ENCODE results near the gene LAIR1. TPM values are rescaled to one million over a fixed set of nuclear protein-coding genes. Genes with fewer than 3 reads are reported as not detected.

LAIR1 gene
- total RNA-seq, 4 donors from 2014 or later = 1.0 to 1.9 (median 1.5) TPM

GRCh38 chr19:54337858-54338230 lies 26.9 kb downstream of the LAIR1 start:
- no peaks in the 10 kb centered on the region for H3K9me3 ChIP-seq
- TF ChIP-seq, protein P1, sequence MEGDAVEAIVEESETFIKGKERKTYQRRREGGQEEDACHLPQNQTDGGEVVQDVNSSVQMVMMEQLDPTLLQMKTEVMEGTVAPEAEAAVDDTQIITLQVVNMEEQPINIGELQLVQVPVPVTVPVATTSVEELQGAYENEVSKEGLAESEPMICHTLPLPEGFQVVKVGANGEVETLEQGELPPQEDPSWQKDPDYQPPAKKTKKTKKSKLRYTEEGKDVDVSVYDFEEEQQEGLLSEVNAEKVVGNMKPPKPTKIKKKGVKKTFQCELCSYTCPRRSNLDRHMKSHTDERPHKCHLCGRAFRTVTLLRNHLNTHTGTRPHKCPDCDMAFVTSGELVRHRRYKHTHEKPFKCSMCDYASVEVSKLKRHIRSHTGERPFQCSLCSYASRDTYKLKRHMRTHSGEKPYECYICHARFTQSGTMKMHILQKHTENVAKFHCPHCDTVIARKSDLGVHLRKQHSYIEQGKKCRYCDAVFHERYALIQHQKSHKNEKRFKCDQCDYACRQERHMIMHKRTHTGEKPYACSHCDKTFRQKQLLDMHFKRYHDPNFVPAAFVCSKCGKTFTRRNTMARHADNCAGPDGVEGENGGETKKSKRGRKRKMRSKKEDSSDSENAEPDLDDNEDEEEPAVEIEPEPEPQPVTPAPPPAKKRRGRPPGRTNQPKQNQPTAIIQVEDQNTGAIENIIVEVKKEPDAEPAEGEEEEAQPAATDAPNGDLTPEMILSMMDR (IDR thresholded peaks at IDR 0.05) = no peak
- TF ChIP-seq EP300 (IDR thresholded peaks at IDR 0.05) (no peak), POLR2A (IDR thresholded peaks at IDR 0.05) (no peak), POLR2AphosphoS5 (IDR thresholded peaks at IDR 0.05) (no peak)

GRCh38 chr19:54336893-54337857 lies 27.6 kb downstream of the LAIR1 start:
- Histone ChIP-seq H3K27me3 (peaks cover 6% of the 10 kb centered on the region), H3K4me1 (no peaks in the 10 kb centered on the region), H3K9me3 (no peaks in the 10 kb centered on the region), H3K27ac (no peak overlapping the region), H3K4me3 (no peak overlapping the region), H3K36me3 (no peaks in the 10 kb centered on the region)
- no peak for TF ChIP-seq POLR2AphosphoS5 (IDR thresholded peaks at IDR 0.05)
- TF ChIP-seq, protein P1 (IDR thresholded peaks at IDR 0.05) = no peak
- TF ChIP-seq EP300 (IDR thresholded peaks at IDR 0.05) = no peak
- DNase-seq (ENCODE audit: low spot score in 2 of 2) = no peak
- 65% methylated on average over 14 of the region's 34 CpGs for WGBS

More at GRCh38 chr19:54337858-54338230, 26.9 kb downstream of the LAIR1 start:
- H3K27ac ChIP-seq = no peak overlapping the region
- H3K4me3 ChIP-seq = no peak overlapping the region
- H3K36me3 ChIP-seq = no peaks in the 10 kb centered on the region
- no peak for DNase-seq (ENCODE audit: low spot score in 2 of 2)
- 74% methylated on average over 5 of the region's 9 CpGs for whole genome bisulfite sequencing
- no peaks in the 10 kb centered on the region for H3K4me1 ChIP-seq
- peaks cover 6% of the 10 kb centered on the region for H3K27me3 ChIP-seq

DNA sequence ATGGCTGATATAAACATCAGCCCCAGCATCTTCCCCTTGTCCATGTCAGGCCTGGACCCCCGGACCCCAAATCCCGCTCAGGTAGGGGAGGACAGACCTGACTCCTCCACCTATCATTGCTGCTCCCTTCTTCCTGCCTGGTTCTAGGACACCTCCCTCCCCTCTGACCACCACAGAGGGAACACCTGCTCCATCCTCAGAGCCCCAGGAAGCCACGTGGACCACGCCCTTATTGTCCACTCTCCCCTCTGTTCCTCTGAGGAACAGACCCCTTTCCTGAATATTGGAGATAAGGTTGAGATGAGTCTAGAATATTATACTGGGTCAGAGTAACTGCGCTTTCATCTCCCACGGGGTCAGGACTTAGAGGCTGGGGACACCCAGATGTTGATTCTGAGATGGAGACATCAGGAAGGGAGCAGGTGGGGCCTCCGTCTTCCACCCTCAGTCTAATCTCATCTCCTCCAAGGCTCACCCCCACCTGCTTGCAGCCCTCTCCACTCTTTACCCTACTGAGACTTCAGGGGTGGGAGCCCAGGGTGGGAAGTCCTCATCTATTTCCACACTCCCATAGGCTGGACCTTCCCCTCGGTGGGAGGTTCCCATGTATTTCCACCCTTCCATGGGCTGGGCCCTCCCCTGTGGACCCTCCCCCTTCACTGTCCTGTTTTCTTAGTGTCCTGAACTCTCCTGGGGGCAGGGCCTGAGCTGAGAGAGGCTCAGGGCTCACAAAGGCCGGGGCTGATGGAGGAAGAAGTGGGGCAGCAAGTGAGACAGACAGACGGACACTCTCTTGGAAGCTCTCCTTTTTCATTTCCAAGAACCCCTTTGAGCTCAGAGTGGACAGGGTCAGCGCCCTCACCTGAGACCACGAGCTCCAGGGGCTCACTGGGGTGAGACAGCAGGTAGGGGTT lies 28.5 kb downstream of the LAIR1 start:
- Histone ChIP-seq H3K9me3 (no peaks in the 10 kb centered on the region), H3K27ac (no peak overlapping the region), H3K4me1 (no peaks in the 10 kb centered on the region), H3K36me3 (no peaks in the 10 kb centered on the region), H3K4me3 (no peak overlapping the region), H3K27me3 (peaks cover 10% of the 10 kb centered on the region)
- no peak for DNase-seq (ENCODE audit: low spot score in 2 of 2)
- 79% methylated on average over 11 of the region's 12 CpGs for WGBS
- TF ChIP-seq EP300 (IDR thresholded peaks at IDR 0.05) (no peak), POLR2A (IDR thresholded peaks at IDR 0.05) (no peak), POLR2AphosphoS5 (IDR thresholded peaks at IDR 0.05) (no peak)
- TF ChIP-seq, protein P1 (IDR thresholded peaks at IDR 0.05) = no peak

GRCh38 chr19:54335164-54335563 lies 29.6 kb downstream of the LAIR1 start:
- no peak overlapping the region for H3K4me3 ChIP-seq
- H3K27ac ChIP-seq = no peak overlapping the region
- no peak for TF ChIP-seq POLR2A (IDR thresholded peaks at IDR 0.05)
- no peak for TF ChIP-seq POLR2AphosphoS5 (IDR thresholded peaks at IDR 0.05)
- no peak for TF ChIP-seq EP300 (IDR thresholded peaks at IDR 0.05)
- TF ChIP-seq, protein P1 (IDR thresholded peaks at IDR 0.05) = no peak
- H3K4me1 ChIP-seq = no peaks in the 10 kb centered on the region
- no peak for DNase-seq (ENCODE audit: low spot score in 2 of 2)
- 47% methylated on average over 5 of the region's 5 CpGs for WGBS
- H3K36me3 ChIP-seq = no peaks in the 10 kb centered on the region
- peaks cover 10% of the 10 kb centered on the region for H3K27me3 ChIP-seq
- no peaks in the 10 kb centered on the region for H3K9me3 ChIP-seq

All from suprapubic skin (tissue), 4 donors.